Kidney (tissue), 22 donors: ENCODE data around the gene MAGEB6. TPM values are rescaled to one million over a fixed set of nuclear protein-coding genes. Genes with fewer than 3 reads are reported as not detected.

Source experiments
- DNase-seq, 5 donors: peaks; one replicate each; pipeline ENCODE4 v3.0.0-alpha.2; 2013 to 2020
- FAIRE-seq: peaks from 2 replicates; lab custom pipeline; 2012; peaks lifted over from hg19 to GRCh38; lab: Jason Lieb, UNC
- H3K27ac ChIP-seq, 2 donors: one replicate each; pipeline ENCODE4 v1.7.0; 2013; ENCODE audit warnings: low read depth in 2 of 2, low read length in 2 of 2, inconsistent platforms in 1 of 2
- H3K27me3 ChIP-seq: one replicate; pipeline ENCODE4 v1.7.1; 2013; ENCODE audit warnings: low read length, inconsistent platforms; ENCODE audit not compliant: control insufficient read depth, insufficient read depth
- H3K36me3 ChIP-seq, 3 donors: one replicate each; pipeline versions ENCODE4 v1.7.0 to v1.7.1; 2013; ENCODE audit warnings: low read length in 3 of 3, control low read depth in 1 of 3, inconsistent platforms in 1 of 3; ENCODE audit not compliant: insufficient read depth in 3 of 3, control insufficient read depth in 2 of 3
- H3K4me1 ChIP-seq, 3 donors: one replicate each; pipeline versions ENCODE4 v1.7.0 to v1.7.1; 2013; ENCODE audit warnings: low read length in 3 of 3, inconsistent platforms in 1 of 3, low read depth in 1 of 3; ENCODE audit not compliant: control insufficient read depth in 2 of 3, insufficient read depth in 2 of 3
- H3K4me3 ChIP-seq, 3 donors: one replicate each; pipeline versions ENCODE4 v1.7.0 to v1.8.1; 2013; ENCODE audit warnings: low read length in 3 of 3, control low read depth in 1 of 3, inconsistent platforms in 1 of 3
- H3K9ac ChIP-seq, 3 donors: one replicate each; pipeline versions ENCODE4 v1.7.0 to v1.7.1; 2013; ENCODE audit warnings: low read length in 3 of 3, control low read depth in 1 of 3, inconsistent platforms in 1 of 3
- H3K9me3 ChIP-seq, 3 donors: one replicate each; pipeline versions ENCODE4 v1.7.0 to v1.7.1; 2013; ENCODE audit warnings: low read length in 3 of 3, control low read depth in 1 of 3, inconsistent platforms in 1 of 3; ENCODE audit not compliant: control insufficient read depth in 2 of 3, insufficient read depth in 1 of 3
- intact Hi-C: fragments of 100-400 bp; cut with DNase I; formaldehyde crosslinking; loops from one replicate; pipeline ENCODE4 v1.11.1; 2022
- long read RNA-seq, 10 donors: library from polyadenylated mRNA in 1 of 10; unstranded in 1 of 10; transcript quantifications; one replicate each; pipeline ENCODE4 v2.0.0 and lab custom pipeline, GENCODE V29; 2021 to 2026
- polyA plus RNA-seq: library from polyadenylated mRNA; stranded (reverse); fragments of 350-450 nt; fragmentation: Illumina TruSeq; extraction: RNeasy Lipid Tissue Mini Kit (QIAGEN cat#74804); gene quantifications from one replicate; pipeline ENCODE4 v1.2.3, GENCODE V29; 2014; ENCODE audit warnings: low read depth, low replicate concordance; ENCODE audit not compliant: insufficient read depth
- total RNA-seq: library from RNA; stranded (reverse); fragmentation: NEBNext Ultra II Directional; extraction: Animal tissue kit (Norgen Biotek cat#: 25700); gene quantifications from one replicate; pipeline ENCODE4 v1.2.1, GENCODE V29; 2021
- TF ChIP-seq, protein P1 (sequence below): IDR thresholded peaks from 3 replicates; pipeline ENCODE4 v1.5.1; 2012; ENCODE audit warnings: mild to moderate bottlenecking, moderate library complexity, borderline replicate concordance; ENCODE audit not compliant: insufficient read depth; ENCODE audit errors: extremely low read depth
- donor health status: control.
- donor health status: control.
- donor health status: control.
- donor health status: control.
- donor health status: control.
- donor health status: DM: yes; HTN: yes; CAD: no.
- donor health status: Normal renal cell carcinoma (clear cell type).

MAGEB6 gene, protein sequence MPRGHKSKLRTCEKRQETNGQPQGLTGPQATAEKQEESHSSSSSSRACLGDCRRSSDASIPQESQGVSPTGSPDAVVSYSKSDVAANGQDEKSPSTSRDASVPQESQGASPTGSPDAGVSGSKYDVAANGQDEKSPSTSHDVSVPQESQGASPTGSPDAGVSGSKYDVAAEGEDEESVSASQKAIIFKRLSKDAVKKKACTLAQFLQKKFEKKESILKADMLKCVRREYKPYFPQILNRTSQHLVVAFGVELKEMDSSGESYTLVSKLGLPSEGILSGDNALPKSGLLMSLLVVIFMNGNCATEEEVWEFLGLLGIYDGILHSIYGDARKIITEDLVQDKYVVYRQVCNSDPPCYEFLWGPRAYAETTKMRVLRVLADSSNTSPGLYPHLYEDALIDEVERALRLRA
- not detected for total RNA-seq
- polyA plus RNA-seq: not detected
- long read RNA-seq, donor 1: 0 reads
- long read RNA-seq, donor 2: 0 reads
- long read RNA-seq, donor 3: 0 reads
- long read RNA-seq, donor 4: 0 reads
- long read RNA-seq, donor 5: 0 reads
- long read RNA-seq, donor 6: 0 reads
- long read RNA-seq, donor 7: 0 reads
- long read RNA-seq, donor 8: 0 reads
- long read RNA-seq, donor 9: 0 reads
- long read RNA-seq, donor 10: 0 reads

DNA sequence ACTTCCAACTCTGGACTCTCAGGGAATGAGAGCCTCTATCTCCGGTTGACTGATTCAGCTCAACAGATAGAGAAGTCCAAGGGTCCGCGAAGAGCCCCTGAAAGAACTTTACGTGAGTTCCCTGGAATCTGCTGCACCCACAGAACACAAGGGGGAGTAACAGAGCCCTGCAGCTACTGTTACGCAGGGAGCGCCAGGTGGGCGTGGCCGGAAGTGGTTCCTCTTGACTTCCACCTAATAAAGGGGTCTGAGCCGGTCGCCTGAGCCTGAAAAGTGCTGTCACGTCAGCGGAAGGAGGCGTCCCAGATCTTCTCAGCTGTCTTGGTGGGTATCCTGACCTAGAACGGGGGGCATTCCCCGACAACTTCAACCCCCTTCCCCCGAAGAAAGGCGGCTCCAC is at the start of gene MAGEB6:
TSS of gene MAGEB6 (plus strand) at position 237 of the 400 bp plus-strand sequence. CDS start 1,407 bp downstream, outside the sequence.
- Histone ChIP-seq H3K9ac (no peak within 1 kb of the TSS), H3K27me3 (no peaks in the 10 kb centered on the region), H3K27ac (no peak within 1 kb of the TSS), H3K36me3 (no peaks in the 10 kb centered on the region), H3K4me1 (no peaks in the 10 kb centered on the region), H3K9me3 (no peaks in the 10 kb centered on the region), H3K4me3 (no peak within 1 kb of the TSS)
- TF ChIP-seq, protein P1, sequence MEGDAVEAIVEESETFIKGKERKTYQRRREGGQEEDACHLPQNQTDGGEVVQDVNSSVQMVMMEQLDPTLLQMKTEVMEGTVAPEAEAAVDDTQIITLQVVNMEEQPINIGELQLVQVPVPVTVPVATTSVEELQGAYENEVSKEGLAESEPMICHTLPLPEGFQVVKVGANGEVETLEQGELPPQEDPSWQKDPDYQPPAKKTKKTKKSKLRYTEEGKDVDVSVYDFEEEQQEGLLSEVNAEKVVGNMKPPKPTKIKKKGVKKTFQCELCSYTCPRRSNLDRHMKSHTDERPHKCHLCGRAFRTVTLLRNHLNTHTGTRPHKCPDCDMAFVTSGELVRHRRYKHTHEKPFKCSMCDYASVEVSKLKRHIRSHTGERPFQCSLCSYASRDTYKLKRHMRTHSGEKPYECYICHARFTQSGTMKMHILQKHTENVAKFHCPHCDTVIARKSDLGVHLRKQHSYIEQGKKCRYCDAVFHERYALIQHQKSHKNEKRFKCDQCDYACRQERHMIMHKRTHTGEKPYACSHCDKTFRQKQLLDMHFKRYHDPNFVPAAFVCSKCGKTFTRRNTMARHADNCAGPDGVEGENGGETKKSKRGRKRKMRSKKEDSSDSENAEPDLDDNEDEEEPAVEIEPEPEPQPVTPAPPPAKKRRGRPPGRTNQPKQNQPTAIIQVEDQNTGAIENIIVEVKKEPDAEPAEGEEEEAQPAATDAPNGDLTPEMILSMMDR: no peak
- intact Hi-C loops: no loop called here
- no peak for DNase-seq
- FAIRE-seq: no peak

DNA sequence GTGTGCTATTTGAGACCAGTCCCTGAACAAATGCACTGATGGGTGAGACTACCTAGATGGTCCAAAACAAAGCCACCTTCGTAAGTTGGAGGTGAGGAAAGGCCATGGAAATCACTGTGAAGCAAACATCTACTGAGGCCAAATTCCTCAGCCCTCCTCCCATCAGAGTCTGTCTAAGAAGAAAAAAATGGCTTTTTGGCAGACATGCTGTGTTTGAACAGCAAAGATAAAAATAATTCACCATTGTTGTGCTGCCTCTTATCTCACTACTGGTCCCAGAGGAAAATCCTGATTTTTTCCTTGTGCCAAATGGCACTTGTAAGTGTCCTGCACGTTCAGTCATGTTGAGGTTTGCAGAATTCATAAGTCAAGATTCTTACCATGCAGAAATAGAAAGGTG is 46.2 kb upstream of the MAGEB6 start:
- intact Hi-C loops: no loop called here

DNA sequence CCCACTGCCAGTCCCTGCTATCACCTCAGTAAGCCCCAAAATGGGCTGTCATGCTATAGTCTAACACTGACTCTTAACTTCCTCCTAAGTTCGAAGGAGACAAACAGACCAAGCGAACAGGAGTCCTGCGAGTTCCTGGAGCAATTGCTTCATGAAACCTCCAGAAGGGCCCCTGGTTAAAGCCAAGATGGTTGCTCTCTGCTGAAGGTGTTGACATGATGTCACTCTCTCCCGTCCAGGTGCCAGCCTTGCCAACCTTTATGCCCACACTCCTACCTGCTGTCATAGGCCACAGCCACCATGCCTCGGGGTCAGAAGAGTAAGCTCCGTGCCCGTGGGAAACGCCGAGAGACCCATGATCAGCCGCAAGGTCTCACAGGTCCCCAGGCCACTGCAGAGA is 31.9 kb upstream of the MAGEB6 start, which contains the start of gene MAGEB6B:
TSS of gene MAGEB6B (plus strand) at position 301 of the 400 bp plus-strand sequence. CDS start at position 301, 0 bp downstream.
- H3K27ac ChIP-seq: no peak within 1 kb of the TSS
- H3K4me1 ChIP-seq: no peaks in the 10 kb centered on the region
- no peaks in the 10 kb centered on the region for H3K9me3 ChIP-seq
- no peaks in the 10 kb centered on the region for H3K36me3 ChIP-seq
- TF ChIP-seq, protein P1: no peak
- no peak within 1 kb of the TSS for H3K9ac ChIP-seq
- H3K27me3 ChIP-seq: no peaks in the 10 kb centered on the region
- intact Hi-C loops: no loop called here
- DNase-seq (no peak), FAIRE-seq (no peak)
- H3K4me3 ChIP-seq: no peak within 1 kb of the TSS

More for the DNA sequence above, 46.2 kb upstream of the MAGEB6 start:
- DNase-seq: no peak
- FAIRE-seq: no peak
- no peaks in the 10 kb centered on the region for H3K4me1 ChIP-seq
- H3K9me3 ChIP-seq: no peaks in the 10 kb centered on the region
- H3K36me3 ChIP-seq: no peaks in the 10 kb centered on the region
- TF ChIP-seq, protein P1: no peak
- no peak overlapping the region for H3K27ac ChIP-seq
- H3K9ac ChIP-seq: no peak overlapping the region
- no peak overlapping the region for H3K4me3 ChIP-seq
- H3K27me3 ChIP-seq: no peaks in the 10 kb centered on the region
